Parietal lobe (tissue), 2 donors: ENCODE data around the gene ZNF714. TPM values are rescaled to one million over a fixed set of nuclear protein-coding genes. Genes with fewer than 3 reads are reported as not detected.

Experiments
- small RNA-seq: library from RNA; depleted of rRNA; stranded (forward); fragments of <200 nt; gene quantifications from one replicate; pipeline ENCODE3, GENCODE V24; 2014; ENCODE audit warnings: low replicate concordance
- total RNA-seq: library from RNA; depleted of rRNA; stranded (reverse); fragments of >200 nt; gene quantifications from one replicate; pipeline ENCODE4 v1.2.3, GENCODE V29; 2014

Gene ZNF714
- total RNA-seq: 62.0 TPM

DNA sequence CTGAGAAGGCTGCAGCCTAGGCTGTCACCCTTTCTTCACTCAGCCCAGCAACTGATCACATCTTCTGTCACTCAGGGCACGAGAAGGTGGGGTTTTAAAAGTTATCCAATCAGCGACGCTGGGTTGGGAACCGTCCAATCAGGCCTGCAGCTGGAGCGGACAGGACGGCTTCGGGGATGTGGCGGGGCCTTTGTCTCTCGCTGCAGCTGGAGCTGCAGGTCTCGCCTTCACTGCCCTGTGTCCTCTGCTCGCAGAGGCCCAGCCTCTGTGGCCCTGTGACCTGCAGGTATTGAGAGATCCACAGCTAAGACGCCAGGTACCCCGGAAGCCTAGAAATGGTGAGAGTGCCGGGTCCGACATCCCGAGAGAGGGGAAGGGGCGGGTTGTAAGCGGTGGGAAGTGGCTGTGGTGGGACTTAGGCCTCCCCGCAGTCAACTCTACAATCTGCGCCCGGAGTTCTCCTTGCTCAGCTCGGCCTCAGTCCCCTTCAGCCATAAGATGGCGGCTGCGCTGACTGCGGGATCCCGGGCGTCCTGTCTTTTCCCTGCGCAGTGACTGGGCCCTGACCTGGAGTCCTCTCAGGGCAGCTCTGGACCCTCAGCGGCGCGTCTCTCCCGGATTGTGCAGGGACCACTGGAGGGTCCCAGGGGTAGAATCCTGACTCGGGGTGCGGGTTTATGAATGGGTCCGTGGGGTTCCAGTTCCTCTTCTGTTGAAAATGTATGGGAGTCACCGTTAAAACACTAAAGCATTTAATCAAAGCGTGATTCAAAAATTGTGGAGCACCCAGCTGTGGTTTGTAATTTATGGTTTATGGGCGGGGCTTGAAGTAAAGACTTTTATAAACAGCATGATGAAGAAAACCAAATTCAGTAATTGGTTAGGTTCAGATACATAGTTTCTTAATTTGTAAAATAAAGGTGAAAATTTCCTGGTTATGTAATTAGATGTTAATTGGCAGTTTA lies at the start of gene ZNF714:
Gene ZNF714, plus strand, starts transcription at position 193 of the 965 bp plus-strand sequence. CDS start 16,066 bp downstream, outside the sequence.

DNA sequence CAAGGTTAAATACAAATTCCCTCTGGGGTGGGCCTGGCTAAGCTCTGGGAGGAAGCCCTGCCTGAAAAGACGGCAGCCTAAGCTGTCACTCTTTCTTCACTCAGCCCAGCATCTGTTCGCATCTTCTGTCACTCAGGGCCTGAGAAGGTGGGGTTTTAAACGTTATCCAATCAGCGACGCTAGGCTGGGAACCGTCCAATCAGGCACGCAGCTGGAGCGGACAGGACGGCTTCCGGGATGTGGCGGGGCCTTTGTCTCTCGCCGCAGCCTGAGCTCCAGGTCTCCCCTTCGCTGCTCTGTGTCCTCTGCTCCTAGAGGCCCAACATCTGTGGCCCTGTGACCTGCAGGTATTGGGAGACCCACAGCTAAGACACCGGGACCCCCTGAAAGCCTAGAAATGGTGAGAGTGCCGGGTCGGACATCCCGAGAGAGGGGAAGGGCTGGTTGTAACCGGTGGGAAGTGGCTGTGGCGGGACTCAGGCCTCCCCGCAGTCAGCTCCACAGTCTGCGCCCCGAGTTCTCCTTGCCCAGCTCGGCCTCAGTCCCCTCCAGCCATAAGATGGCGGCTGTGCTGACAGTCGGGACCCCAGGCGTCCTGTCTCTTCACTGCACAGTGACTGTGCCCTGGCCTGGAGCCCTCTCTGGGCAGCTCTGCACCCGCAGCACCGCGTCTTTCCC lies 59.9 kb downstream of the ZNF714 start, which contains the start of gene ZNF431:
Gene ZNF431, plus strand, starts transcription at position 254 of the 678 bp plus-strand sequence. Its CDS starts 144 bp downstream, at position 398.

Small RNA genes within 50 kb of the gene (small RNA-seq; reads per million reads assigned to genes)
- gene RNA5SP469: 0.09 reads per million

Other genes starting within 250 kb of the ZNF714 start
- gene ZNF85, start 159.0 kb upstream of the ZNF714 start, total RNA-seq: 34.4 TPM
- 36.9 TPM for gene ZNF430, start 61.5 kb upstream of the ZNF714 start, total RNA-seq
- gene ZNF431, start 59.8 kb downstream of the ZNF714 start, total RNA-seq: 27.5 TPM
- 78.6 TPM for gene ZNF708, start 247.2 kb downstream of the ZNF714 start, total RNA-seq